Prostate gland (tissue), 2 donors: ENCODE data around the gene ADAT3.

ENCODE experiments used
- CTCF ChIP-seq, 4 experiments: fragments of 200-600 bp in 2 of 4; fragments of 450-650 bp in 2 of 4; sonication (generic) in 2 of 4; IDR thresholded peaks; 1 replicate in 3 of 4; 2 replicates in 1 of 4; pipeline ENCODE4 v1.5.1; 2016 to 2019; ENCODE audit warnings: antibody characterized with exemption in 4 of 4, mild to moderate bottlenecking in 2 of 4, moderate library complexity in 2 of 4
- POLR2A ChIP-seq: fragments of 450-650 bp; IDR thresholded peaks from one replicate; pipeline ENCODE4 v1.6.1; 2016; ENCODE audit warnings: antibody characterized with exemption, mild to moderate bottlenecking

- TF ChIP-seq CTCF (IDR thresholded peaks at IDR 0.05) (no peak), POLR2A (no peak)
Measured at GRCh38 chr19:1933244-1933643, 28.0 kb downstream of the ADAT3 start.
